Measurements from ENCODE around the gene FBLN1. TPM values are rescaled to one million over a fixed set of nuclear protein-coding genes. Genes with fewer than 3 reads are reported as not detected.

FBLN1 gene
- total RNA-seq, 4 donors from 2014 or later = 65.0 to 194 (median 136) TPM

GRCh38 chr22:45563362-45564040, 60.8 kb downstream of the FBLN1 start:
- TF ChIP-seq CTCF (IDR thresholded peaks at IDR 0.05; ENCODE audit: low read depth) = no peak

GRCh38 chr22:45564349-45565030, 61.8 kb downstream of the FBLN1 start:
- no peak for TF ChIP-seq CTCF (IDR thresholded peaks at IDR 0.05; ENCODE audit: low read depth)

GRCh38 chr22:45565171-45565570, 62.5 kb downstream of the FBLN1 start:
- no peak for TF ChIP-seq CTCF (IDR thresholded peaks at IDR 0.05; ENCODE audit: low read depth)

GRCh38 chr22:45565973-45566372, 63.3 kb downstream of the FBLN1 start:
- no peak for TF ChIP-seq CTCF (IDR thresholded peaks at IDR 0.05; ENCODE audit: low read depth)

GRCh38 chr22:45568213-45568612, 65.5 kb downstream of the FBLN1 start:
- no peak for TF ChIP-seq CTCF (IDR thresholded peaks at IDR 0.05; ENCODE audit: low read depth)

- no peak for TF ChIP-seq CTCF (IDR thresholded peaks at IDR 0.05; ENCODE audit: low read depth)
Observed at GRCh38 chr22:45571089-45571488, 68.4 kb downstream of the FBLN1 start.

- no peak for TF ChIP-seq CTCF (IDR thresholded peaks at IDR 0.05; ENCODE audit: low read depth)
Observed at GRCh38 chr22:45572444-45572843, 69.8 kb downstream of the FBLN1 start.
